HG03521 (cell line): Measurements from ENCODE around the gene PDE8A.
"Not testable (repeated sequence)": the region's sequence is repeated elsewhere in the genome, so short reads cannot be mapped to it uniquely, and the experiment has no call there.

Source experiments
- ATAC-seq: cut with Tn5 transposase; IDR thresholded peaks from one replicate; pipeline ENCODE4 v1.9.1; 2021; ENCODE audit warnings: mild to moderate bottlenecking, moderate library complexity; ENCODE audit not compliant: unreplicated experiment

Gene PDE8A

DNA sequence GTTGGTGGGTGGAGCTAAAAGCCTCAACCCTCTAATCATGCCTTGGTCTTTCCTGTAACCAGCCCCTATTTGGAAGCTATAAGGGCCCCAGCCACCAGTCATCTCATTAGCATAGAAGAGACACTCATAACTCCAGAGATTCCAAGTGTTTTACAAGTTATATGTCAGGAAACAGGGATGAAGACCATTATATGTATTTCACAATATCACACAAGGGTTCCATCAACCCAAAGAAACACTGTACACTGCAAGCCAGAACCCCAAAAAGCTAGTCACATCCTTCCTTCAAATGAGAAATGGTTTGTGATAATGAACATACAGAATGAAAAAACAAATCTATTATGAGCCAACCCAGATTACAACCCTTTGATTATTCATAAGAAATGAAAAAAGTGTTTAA, 175.7 kb downstream of the PDE8A start:
- no peak for ATAC-seq

GRCh38 chr15:85162237-85162636, 180.6 kb downstream of the PDE8A start:
- no peak for ATAC-seq

GRCh38 chr15:85164841-85165466, 183.3 kb downstream of the PDE8A start:
- ATAC-seq, result no peak

GRCh38 chr15:85167568-85167967, 185.9 kb downstream of the PDE8A start:
- no peak for ATAC-seq

DNA sequence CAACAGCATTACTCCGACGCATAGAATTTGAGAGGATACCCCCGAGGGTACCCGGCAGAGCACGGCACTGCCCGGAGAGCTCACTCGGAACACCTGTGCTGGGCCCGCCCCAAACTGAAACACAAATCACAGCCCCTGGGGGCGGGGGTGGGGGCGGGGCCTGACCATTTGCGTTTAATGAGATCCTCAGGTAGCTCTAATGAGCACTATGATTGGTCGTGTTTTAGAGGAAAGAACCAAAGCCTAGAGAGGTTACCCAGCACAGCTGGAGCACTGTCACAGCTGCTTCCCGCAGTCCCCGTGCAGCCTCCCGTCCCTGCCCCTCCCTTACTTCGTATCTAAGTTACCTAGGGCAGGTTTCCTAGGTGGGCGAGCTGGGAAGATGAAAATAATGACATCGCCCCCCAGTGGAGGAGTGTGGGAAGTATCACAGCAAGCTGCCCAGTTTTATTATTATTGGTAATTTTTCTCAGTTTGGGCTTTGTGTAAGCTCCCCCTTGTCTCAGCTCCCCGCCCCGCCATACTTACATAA, 187.1 kb downstream of the PDE8A start:
- no peak for ATAC-seq

DNA sequence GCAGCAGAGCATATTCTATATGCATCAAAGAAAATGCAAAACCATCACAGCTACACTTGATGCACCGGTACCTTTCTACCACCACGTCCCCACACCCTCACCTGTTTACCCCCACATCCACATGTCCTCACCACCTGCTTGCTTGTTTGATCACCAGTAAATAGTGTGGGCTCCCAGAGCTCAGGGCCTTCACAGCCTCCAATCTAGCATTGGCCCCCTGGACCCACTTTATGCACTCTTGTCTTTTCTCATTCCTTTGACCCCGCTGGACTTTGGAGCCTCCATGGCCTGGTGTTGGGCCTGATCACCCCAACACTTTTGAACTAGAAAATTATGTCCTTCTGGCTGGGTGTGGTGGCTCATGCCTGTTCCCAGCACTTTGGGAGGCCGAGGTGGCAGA, 190.1 kb downstream of the PDE8A start:
- ATAC-seq, result no peak

DNA sequence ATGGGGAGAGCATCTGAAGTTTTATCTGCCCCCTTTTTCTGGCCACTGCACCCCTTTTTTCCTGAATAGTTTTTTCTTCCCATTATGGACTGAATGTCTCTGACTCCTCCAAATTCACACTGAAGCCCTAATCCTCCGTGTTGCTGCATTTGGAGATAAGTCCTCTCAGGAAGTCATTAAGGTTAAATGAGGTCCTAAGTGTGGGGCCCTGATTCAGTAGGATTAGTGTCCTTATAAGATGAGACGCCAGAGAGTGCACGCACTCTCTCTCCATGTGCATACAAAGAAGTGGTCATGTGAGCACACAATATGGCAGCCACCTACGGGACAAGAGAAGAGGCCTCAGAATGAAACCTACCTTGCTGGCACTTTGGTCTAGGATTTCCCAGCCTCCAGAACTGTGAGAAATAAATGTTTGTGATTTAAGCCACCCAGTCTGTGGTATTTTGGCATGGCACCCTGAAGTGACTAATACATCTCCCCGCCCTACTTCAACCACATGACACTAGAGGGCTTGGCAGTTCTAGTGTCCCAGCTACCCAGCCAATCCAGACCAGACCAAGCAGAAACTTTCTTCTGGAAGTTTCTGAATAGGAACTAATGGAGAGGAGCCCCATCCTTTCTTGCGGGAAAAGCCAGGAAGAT, 191.3 kb downstream of the PDE8A start:
- no peak for ATAC-seq

DNA sequence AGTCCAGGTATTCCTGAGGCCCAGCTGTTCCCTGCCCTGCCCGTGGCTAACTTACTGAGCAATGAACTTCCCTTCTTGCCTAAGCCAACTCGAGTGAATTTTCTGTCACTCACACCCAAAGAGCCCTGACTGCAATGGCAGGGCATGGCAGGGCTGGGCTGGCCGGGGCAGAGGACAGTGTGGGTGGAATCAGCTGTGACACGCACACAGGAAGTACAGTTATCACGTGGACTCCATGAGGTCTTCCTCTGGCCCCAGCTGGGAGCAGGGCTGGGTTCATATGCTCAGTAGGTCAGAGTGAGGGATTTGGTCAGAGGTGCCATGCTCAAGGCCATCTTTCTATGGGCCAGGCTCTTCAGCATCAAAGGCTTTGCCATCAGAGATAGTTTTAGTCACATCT, 192.0 kb downstream of the PDE8A start:
- ATAC-seq, result not testable (repeated sequence)

DNA sequence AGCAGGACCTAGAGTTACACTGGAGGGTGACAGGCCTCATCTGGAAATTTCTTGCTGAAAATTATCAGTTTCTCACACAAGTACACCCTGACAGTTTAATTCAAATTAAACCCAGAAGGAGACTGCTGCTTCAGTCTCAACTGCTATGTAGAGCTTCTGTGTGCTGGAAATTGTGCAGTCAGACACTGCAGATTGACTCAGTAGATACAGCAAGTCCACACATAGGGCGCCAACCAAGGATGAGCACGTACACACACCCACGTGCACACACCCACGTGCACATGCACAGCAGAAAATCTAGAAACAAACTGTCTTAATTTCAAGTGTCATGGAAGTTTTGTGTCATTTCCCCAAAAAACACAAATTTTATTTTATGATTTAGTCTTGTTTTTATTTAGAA, 192.9 kb downstream of the PDE8A start:
- ATAC-seq, result no peak

GRCh38 chr15:85177042-85177515, 195.4 kb downstream of the PDE8A start:
- ATAC-seq, result not testable (repeated sequence)

GRCh38 chr15:85178308-85178707, 196.7 kb downstream of the PDE8A start:
- no peak for ATAC-seq

DNA sequence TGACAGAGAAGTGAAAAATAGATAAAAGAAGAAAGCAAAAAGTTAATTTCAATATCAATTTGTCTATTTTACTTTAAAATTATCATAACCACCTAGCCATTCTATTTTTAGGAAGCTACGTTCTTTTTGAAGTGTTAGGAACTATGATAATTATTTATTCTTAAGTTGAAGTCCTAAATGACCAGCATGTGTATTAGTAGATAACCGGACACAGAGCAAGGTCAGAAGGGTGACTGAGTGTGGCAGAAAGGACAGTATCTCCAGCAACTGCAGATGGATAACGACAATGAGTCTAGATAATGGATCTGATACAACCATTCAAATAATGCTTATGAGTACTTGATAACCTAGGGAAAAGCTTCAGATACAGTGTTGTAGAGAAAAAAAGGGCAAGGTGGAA, 198.0 kb downstream of the PDE8A start:
- no peak for ATAC-seq

- ATAC-seq, result not testable (repeated sequence)
Measured at GRCh38 chr15:85185350-85185749, 203.7 kb downstream of the PDE8A start.

GRCh38 chr15:85188171-85188577, 206.5 kb downstream of the PDE8A start:
- not testable (repeated sequence) for ATAC-seq
